Activated B cell treated with CpG ODN at 0.5 μM for 24 hours (primary cell): ENCODE measurements around the gene KIAA0586. TPM values are rescaled to one million over a fixed set of nuclear protein-coding genes. Genes with fewer than 3 reads are reported as not detected.

ENCODE experiments used
- ATAC-seq: fragments of 200-7000 bp; cut with Tn5 transposase; one replicate; pipeline ENCODE4 v1.10.0; 2021; ENCODE audit warnings: low read depth, mild to moderate bottlenecking, moderate library complexity
- CTCF ChIA-PET: fragments of 350-600 bp; sonication (Branson Sonifier 250); formaldehyde crosslinking; loops from one replicate; lab custom pipeline; 2021; ENCODE audit warnings: antibody characterized with exemption; lab: Charles Lee
- POLR2A ChIA-PET: fragments of 350-600 bp; sonication (Branson Sonifier 250); formaldehyde crosslinking; loops from one replicate; lab custom pipeline; 2021; ENCODE audit warnings: antibody characterized with exemption; lab: Charles Lee
- DNase-seq: peaks from one replicate; pipeline ENCODE4 v3.0.0; 2022
- H3K27ac Mint-ChIP-seq: one replicate; pipeline ENCODE4 v1.8.0; 2020; ENCODE audit warnings: mixed read lengths
- H3K27me3 Mint-ChIP-seq: one replicate; pipeline ENCODE4 v1.8.0; 2021; ENCODE audit warnings: mixed read lengths
- H3K36me3 Mint-ChIP-seq: one replicate; pipeline ENCODE4 v1.8.0; 2021; ENCODE audit warnings: low read depth, mixed read lengths
- H3K4me1 Mint-ChIP-seq: one replicate; pipeline ENCODE4 v1.8.0; 2021; ENCODE audit warnings: mixed read lengths
- H3K4me3 Mint-ChIP-seq: one replicate; pipeline ENCODE4 v1.8.0; 2020; ENCODE audit warnings: mild to moderate bottlenecking, mixed read lengths
- H3K9me3 Mint-ChIP-seq: one replicate; pipeline ENCODE4 v1.8.0; 2020; ENCODE audit warnings: mixed read lengths
- intact Hi-C: fragments of 100-400 bp; cut with micrococcal nuclease; formaldehyde crosslinking; loops from one replicate; pipeline ENCODE4 v1.15.1; 2024
- total RNA-seq: library from RNA; stranded (reverse); gene quantifications from 2 replicates; pipeline ENCODE4 v1.2.3, GENCODE V29; 2022
- TF ChIP-seq, protein P1 (sequence below): fragments of 200-600 bp; IDR thresholded peaks from one replicate; pipeline ENCODE4 v1.8.0; 2022; ENCODE audit warnings: antibody characterized with exemption, mild to moderate bottlenecking

KIAA0586 gene
- total RNA-seq, 1 donor from 2014 or later, result 19.8 TPM

DNA sequence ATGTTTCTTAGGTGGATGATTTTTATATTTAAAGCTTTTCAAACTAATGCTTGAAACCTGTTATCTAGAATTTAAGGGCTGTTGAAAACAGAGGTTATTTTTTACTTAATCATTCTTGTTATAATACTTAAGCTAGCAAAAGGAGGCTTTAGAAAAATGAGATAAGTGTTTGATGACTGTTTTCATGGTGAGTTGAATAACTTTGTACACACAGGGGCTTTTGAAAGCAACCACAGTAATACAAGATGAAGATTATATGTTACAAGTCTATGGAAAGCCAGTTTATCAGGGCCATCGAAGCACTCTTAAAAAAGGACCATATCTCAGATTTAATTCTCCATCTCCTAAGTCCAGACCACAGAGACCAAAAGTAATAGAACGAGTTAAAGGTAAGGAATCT is 33.3 kb downstream of the KIAA0586 start:
- TF ChIP-seq, protein P1, sequence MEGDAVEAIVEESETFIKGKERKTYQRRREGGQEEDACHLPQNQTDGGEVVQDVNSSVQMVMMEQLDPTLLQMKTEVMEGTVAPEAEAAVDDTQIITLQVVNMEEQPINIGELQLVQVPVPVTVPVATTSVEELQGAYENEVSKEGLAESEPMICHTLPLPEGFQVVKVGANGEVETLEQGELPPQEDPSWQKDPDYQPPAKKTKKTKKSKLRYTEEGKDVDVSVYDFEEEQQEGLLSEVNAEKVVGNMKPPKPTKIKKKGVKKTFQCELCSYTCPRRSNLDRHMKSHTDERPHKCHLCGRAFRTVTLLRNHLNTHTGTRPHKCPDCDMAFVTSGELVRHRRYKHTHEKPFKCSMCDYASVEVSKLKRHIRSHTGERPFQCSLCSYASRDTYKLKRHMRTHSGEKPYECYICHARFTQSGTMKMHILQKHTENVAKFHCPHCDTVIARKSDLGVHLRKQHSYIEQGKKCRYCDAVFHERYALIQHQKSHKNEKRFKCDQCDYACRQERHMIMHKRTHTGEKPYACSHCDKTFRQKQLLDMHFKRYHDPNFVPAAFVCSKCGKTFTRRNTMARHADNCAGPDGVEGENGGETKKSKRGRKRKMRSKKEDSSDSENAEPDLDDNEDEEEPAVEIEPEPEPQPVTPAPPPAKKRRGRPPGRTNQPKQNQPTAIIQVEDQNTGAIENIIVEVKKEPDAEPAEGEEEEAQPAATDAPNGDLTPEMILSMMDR, result no peak
- CTCF ChIA-PET, result no interaction called here
- Mint-ChIP-seq H3K27ac (no peak overlapping the region), H3K4me1 (no peaks in the 10 kb centered on the region), H3K27me3 (no peaks in the 10 kb centered on the region), H3K36me3 (peaks cover 67% of the 10 kb centered on the region), H3K9me3 (no peaks in the 10 kb centered on the region), H3K4me3 (no peak overlapping the region)
- ATAC-seq (no peak), DNase-seq (no peak)
- POLR2A ChIA-PET, result no interaction called here
- intact Hi-C loops, result no loop called here

DNA sequence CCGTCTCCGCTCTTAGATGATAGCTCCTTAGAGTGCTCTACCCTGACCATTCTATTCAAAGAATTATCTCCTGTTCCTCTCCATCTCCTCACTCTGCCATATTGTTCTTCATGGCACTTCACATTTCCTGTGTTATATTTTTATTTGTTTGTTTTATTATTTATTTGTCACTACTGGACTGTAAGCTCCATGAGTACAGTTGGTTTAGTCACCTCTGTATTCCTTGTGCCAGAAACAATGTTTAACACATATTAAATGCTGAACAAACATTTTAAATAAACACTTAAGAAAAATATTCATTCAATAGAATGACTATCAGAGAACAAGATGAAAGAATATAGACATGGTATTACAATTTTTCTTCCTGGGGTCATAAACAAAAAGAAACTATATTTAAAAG is 35.6 kb downstream of the KIAA0586 start:
- Mint-ChIP-seq H3K4me3 (no peak overlapping the region), H3K4me1 (no peaks in the 10 kb centered on the region), H3K27me3 (no peaks in the 10 kb centered on the region), H3K9me3 (no peaks in the 10 kb centered on the region), H3K27ac (no peak overlapping the region), H3K36me3 (peaks cover 66% of the 10 kb centered on the region)
- POLR2A ChIA-PET, result interaction anchor here (2.1 kb wide), 1 partner anchor 36 kb away, joined by 4 read pairs; the partner anchor contains the start of genes KIAA0586 and TIMM9
- intact Hi-C loops, result no loop called here
- TF ChIP-seq, protein P1, result no peak
- CTCF ChIA-PET, result no interaction called here
- no peak for DNase-seq
- no peak for ATAC-seq

DNA sequence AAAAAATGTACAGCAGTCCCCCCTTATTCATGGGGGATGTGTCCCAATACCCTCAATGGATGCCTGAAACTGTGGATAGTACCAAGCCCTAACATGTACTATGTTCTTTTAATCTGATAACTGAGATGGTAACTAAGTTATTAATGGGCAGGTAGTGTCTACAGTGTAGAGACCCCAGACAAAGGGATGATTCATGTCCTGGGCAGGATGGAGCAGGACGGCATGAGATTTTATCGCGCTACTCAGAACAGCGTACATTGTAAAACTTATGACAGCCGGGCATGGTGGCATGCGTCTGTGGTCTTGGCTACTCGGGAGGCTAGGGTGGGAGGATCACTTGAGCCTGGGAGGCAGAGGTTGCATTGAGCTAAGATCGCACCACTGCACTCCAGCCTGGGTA is 37.1 kb downstream of the KIAA0586 start:
- H3K27me3 Mint-ChIP-seq, result no peaks in the 10 kb centered on the region
- peaks cover 74% of the 10 kb centered on the region for H3K36me3 Mint-ChIP-seq
- ChIA-PET POLR2A (no interaction called here), CTCF (no interaction called here)
- H3K4me1 Mint-ChIP-seq, result no peaks in the 10 kb centered on the region
- intact Hi-C loops, result no loop called here
- no peak for DNase-seq
- no peaks in the 10 kb centered on the region for H3K9me3 Mint-ChIP-seq
- no peak overlapping the region for H3K27ac Mint-ChIP-seq
- no peak overlapping the region for H3K4me3 Mint-ChIP-seq
- TF ChIP-seq, protein P1, result no peak
- no peak for ATAC-seq

DNA sequence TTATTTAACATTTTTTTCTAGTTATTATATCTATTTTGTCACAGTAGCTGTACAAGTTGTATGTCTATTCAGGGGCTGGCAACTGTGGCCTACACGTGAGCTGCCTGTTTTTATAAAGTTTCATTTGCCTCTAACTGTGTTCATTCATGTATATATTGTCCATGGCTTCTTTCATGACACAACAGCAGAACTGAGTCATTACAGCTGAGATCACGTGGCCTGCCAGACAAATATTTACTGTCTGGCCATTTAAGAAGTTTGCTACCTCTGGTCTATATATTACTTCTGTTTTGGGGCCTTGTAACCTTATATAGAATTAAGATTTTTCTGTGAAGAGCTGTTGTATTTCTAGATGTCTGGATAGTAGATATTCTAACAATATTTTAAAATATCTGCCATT is 37.9 kb downstream of the KIAA0586 start:
- TF ChIP-seq, protein P1, result no peak
- DNase-seq (no peak), ATAC-seq (no peak)
- CTCF ChIA-PET, result no interaction called here
- intact Hi-C loops, result no loop called here
- no peaks in the 10 kb centered on the region for H3K9me3 Mint-ChIP-seq
- POLR2A ChIA-PET, result no interaction called here
- no peak overlapping the region for H3K4me3 Mint-ChIP-seq
- H3K4me1 Mint-ChIP-seq, result no peaks in the 10 kb centered on the region
- H3K27me3 Mint-ChIP-seq, result no peaks in the 10 kb centered on the region
- H3K36me3 Mint-ChIP-seq, result peaks cover 67% of the 10 kb centered on the region
- no peak overlapping the region for H3K27ac Mint-ChIP-seq

DNA sequence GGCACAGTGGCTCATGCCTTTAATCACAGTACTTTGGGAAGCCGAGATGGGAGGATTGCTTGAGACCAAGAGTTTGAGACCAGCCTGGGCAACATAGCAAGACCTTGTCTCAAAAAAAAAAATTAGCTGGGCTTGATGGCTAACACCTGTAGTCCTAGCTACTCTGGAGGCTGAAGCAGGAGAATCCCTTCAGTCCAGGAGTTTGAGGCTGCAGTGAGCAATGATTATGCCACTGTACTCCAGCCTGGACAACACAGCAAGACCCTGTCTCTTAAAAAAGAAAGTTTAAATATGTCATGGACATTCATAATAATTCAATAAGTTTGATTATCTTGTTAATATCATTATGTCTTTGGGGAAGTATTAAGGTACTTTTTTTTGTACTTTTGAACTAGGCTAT is 38.9 kb downstream of the KIAA0586 start:
- no peak overlapping the region for H3K27ac Mint-ChIP-seq
- no peaks in the 10 kb centered on the region for H3K9me3 Mint-ChIP-seq
- ATAC-seq (no peak), DNase-seq (no peak)
- H3K27me3 Mint-ChIP-seq, result no peaks in the 10 kb centered on the region
- ChIA-PET CTCF (no interaction called here), POLR2A (no interaction called here)
- no peaks in the 10 kb centered on the region for H3K4me1 Mint-ChIP-seq
- TF ChIP-seq, protein P1, result no peak
- H3K4me3 Mint-ChIP-seq, result no peak overlapping the region
- H3K36me3 Mint-ChIP-seq, result peaks cover 69% of the 10 kb centered on the region
- intact Hi-C loops, result no loop called here
